Measurements from ENCODE around the gene MYO1E. TPM values are rescaled to one million over a fixed set of nuclear protein-coding genes. Genes with fewer than 3 reads are reported as not detected.

The MYO1E gene
- total and polyA plus RNA-seq, 2 of the 4 experiments (the other 2 are of a cell fraction): 13.4 to 37.3 TPM

- Histone ChIP-seq H3K79me1 (ENCODE audit: low read depth in 1 of 2, low read length in 2 of 2) (peaks cover 0 to 9% of the 10 kb centered on the region in 2 experiments; a peak in 1 of 4 replicates), H3K9me3 (ENCODE audit: control insufficient read depth, insufficient read depth, low read length) (no peaks in the 10 kb centered on the region), H3K14ac (replicated peaks; ENCODE audit: low read depth, low read length) (no peak overlapping the region), H3K36me3 (ENCODE audit: control insufficient read depth, insufficient read depth, low read length) (peaks cover 43% of the 10 kb centered on the region), H2BK20ac (ENCODE audit: low read depth, low read length) (no peak overlapping the region), H3K4me3 (ENCODE audit: insufficient read depth, low read depth, low read length) (no peak overlapping the region), H4K8ac (ENCODE audit: low read depth in 2 of 2, low read length in 2 of 2) (no peak overlapping the region), H3K9me1 (ENCODE audit: insufficient read depth, low read length) (peaks cover 5% of the 10 kb centered on the region; the same call in 1 of the 2 replicates), H2AK9ac (replicated peaks; ENCODE audit: low read depth, low read length, poor library complexity) (no peak overlapping the region), H4K91ac (ENCODE audit: insufficient read depth, low read depth, low read length) (no peak overlapping the region), H3K4me2 (ENCODE audit: low read depth, low read length) (no peak overlapping the region), H4K5ac (ENCODE audit: low read depth, low read length) (no peak overlapping the region), H3K4ac (ENCODE audit: low read depth, low read length) (no peak overlapping the region), H2BK5ac (ENCODE audit: low read depth, low read length, poor library complexity, severe bottlenecking) (no peak overlapping the region), H4K20me1 (ENCODE audit: insufficient read depth, low read length) (no peaks in the 10 kb centered on the region), H3K23ac (ENCODE audit: low read depth, low read length) (no peak overlapping the region), H2BK15ac (ENCODE audit: low read depth, low read length) (no peak overlapping the region), H3K18ac (ENCODE audit: low read depth, low read length) (no peak overlapping the region), H3K27me3 (ENCODE audit: control insufficient read depth, insufficient read depth, low read length) (no peaks in the 10 kb centered on the region), H3K9ac (ENCODE audit: low read depth, low read length) (no peak overlapping the region), H2BK120ac (ENCODE audit: low read depth, low read length) (no peak overlapping the region), H3K4me1 (ENCODE audit: control insufficient read depth, insufficient read depth, low read length) (no peaks in the 10 kb centered on the region), H3K56ac (ENCODE audit: extremely low read depth, insufficient read depth, low read length) (no peak overlapping the region), H3K27ac (ENCODE audit: insufficient read depth, low read length) (no peak overlapping the region), H2AK5ac (ENCODE audit: low read depth, low read length) (no peak overlapping the region), H2AFZ (replicated peaks; ENCODE audit: low read length, poor library complexity) (no peak overlapping the region)
- no peak for ATAC-seq (ENCODE audit: low read depth)
- ChIA-PET CTCF (no interaction called here), POLR2A (ENCODE audit: unreplicated experiment) (no interaction called here)
- in situ Hi-C loops (cut with MboI; ENCODE audit: low sequenced_read_pairs): no loop called here
- BruUV-seq (replicated peaks): no TSS peak
- intact Hi-C loops (cut with micrococcal nuclease): loop anchor here (10.0 kb wide), 1 partner anchor 53 kb away; no protein-coding TSS in a partner anchor
- dilution Hi-C loops (cut with HindIII; ENCODE audit: low sequenced_read_pairs, unreplicated experiment): no loop called here
- 93% methylated on average over 2 of the region's 2 CpGs; no CpG with 5 or more reads in 1 of the 2 experiments for WGBS, 2 experiments (ENCODE audit: extremely low coverage in 2 of 2, insufficient read length in 1 of 2)
- no peak for TF ChIP-seq CTCF (conservative IDR thresholded peaks at IDR 0.05; ENCODE audit: low read depth, low read length)
- TF ChIP-seq CHD1 (IDR thresholded peaks at IDR 0.05; ENCODE audit: low read depth, low read length): no peak
- no peak for TF ChIP-seq RAD21 (IDR thresholded peaks at IDR 0.05; ENCODE audit: low read length)
- no peak for TF ChIP-seq POLR2A (IDR thresholded peaks at IDR 0.05; ENCODE audit: low read depth, low read length)
- TF ChIP-seq ELK1 (IDR thresholded peaks at IDR 0.05; ENCODE audit: borderline replicate concordance, low read depth, low read length): no peak
- TF ChIP-seq RCOR1 (IDR thresholded peaks at IDR 0.05; ENCODE audit: insufficient replicate concordance, low read length): no peak
- no peak for TF ChIP-seq SMC3 (IDR thresholded peaks at IDR 0.05; ENCODE audit: low read depth, low read length)
- TF ChIP-seq BHLHE40 (IDR thresholded peaks at IDR 0.05; ENCODE audit: low read depth, low read length): no peak
- no peak for TF ChIP-seq MAFK (IDR thresholded peaks at IDR 0.05; ENCODE audit: low read depth, low read length)
- TF ChIP-seq CEBPB (IDR thresholded peaks at IDR 0.05; ENCODE audit: low read depth, low read length): no peak
- no peak for TF ChIP-seq RFX5 (IDR thresholded peaks at IDR 0.05; ENCODE audit: low read depth, low read length)
- no peak for TF ChIP-seq MXI1 (IDR thresholded peaks at IDR 0.05; ENCODE audit: borderline replicate concordance, low read depth, low read length)
- TF ChIP-seq NFE2L2 (IDR thresholded peaks at IDR 0.05; ENCODE audit: low read depth, low read length): no peak
- TF ChIP-seq FOS (IDR thresholded peaks at IDR 0.05; ENCODE audit: low read depth, low read length): no peak
- no peak for TF ChIP-seq USF2 (IDR thresholded peaks at IDR 0.05; ENCODE audit: low read depth, low read length)
- no peak for TF ChIP-seq MAZ (IDR thresholded peaks at IDR 0.05; ENCODE audit: borderline replicate concordance, low read depth, low read length)
- DNase-seq: no peak
Measured at GRCh38 chr15:59087731-59088130, 284.9 kb downstream of the MYO1E start.

Data from IMR-90 (cell line).